ENCODE data around the gene COX14.

The COX14 gene

GRCh38 chr12:50087151-50087550, 24.9 kb upstream of the COX14 start:
- TF ChIP-seq CTCF (IDR thresholded peaks at IDR 0.05): no peak

GRCh38 chr12:50087995-50088394, 24.0 kb upstream of the COX14 start:
- no peak for TF ChIP-seq CTCF (IDR thresholded peaks at IDR 0.05)

- peak; percentile 90 for TF ChIP-seq CTCF (IDR thresholded peaks at IDR 0.05)
These were observed 23.3 kb upstream of the COX14 start for GRCh38 chr12:50088577-50089335.

- TF ChIP-seq CTCF (IDR thresholded peaks at IDR 0.05): no peak
These were observed 22.3 kb upstream of the COX14 start for GRCh38 chr12:50089730-50090129.

GRCh38 chr12:50090391-50090790, 21.6 kb upstream of the COX14 start:
- TF ChIP-seq CTCF (IDR thresholded peaks at IDR 0.05): no peak

- no peak for TF ChIP-seq CTCF (IDR thresholded peaks at IDR 0.05)
These were observed 14.1 kb upstream of the COX14 start for GRCh38 chr12:50097952-50098351.

- no peak for TF ChIP-seq CTCF (IDR thresholded peaks at IDR 0.05)
These were observed 12.6 kb upstream of the COX14 start for GRCh38 chr12:50099302-50100008.
